HG02973 (cell line): Measurements from ENCODE around the gene IPO4.
"Not testable (repeated sequence)": the region's sequence is repeated elsewhere in the genome, so short reads cannot be mapped to it uniquely, and the experiment has no call there.

Source experiments
- ATAC-seq: cut with Tn5 transposase; IDR thresholded peaks from one replicate; pipeline ENCODE4 v1.9.1; 2021; ENCODE audit warnings: moderate library complexity; ENCODE audit not compliant: unreplicated experiment

The IPO4 gene

DNA sequence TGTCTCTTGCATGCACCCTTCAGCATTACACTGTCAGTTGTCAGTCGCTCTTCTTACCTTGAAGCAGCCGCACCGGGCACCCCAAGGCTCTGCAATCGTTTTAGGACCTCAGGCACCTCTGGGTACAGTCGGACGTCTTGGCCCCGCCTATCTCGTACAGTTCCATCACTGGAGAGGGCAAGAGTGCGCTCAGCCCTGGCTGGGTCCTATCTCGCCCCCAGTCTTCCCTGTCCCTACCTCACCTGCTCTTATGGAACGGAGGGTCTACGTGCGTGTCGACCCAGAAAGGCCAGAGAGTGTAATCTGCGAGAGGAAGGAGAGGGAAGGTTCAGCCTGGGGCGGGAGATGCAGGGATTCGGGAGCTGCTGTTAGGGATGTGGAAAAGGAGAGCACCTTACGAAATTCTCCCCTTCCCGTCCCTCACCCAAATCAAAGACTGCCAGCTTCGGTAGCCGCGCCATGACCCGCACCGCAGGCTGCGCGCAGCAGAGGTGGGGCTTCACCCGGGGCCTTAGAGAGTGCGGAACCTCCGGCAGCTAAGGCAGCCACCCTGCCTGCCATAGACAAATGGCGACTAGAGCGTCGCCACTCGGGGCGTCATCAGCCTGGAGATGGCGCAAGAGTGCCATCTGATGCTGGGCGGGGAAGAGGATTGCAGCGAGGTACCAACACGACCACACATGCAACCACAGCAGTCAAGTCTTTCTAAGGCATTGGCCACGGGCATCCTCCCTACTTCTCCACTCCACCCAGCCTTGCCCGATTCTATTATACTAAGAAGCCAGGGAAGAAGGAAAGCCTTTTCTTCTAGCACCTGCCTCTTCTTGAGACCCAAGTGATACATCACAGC lies 27.1 kb upstream of the IPO4 start, which contains the start of gene MDP1:
Gene MDP1, minus strand, starts transcription at position 572 of the 850 bp plus-strand sequence. Its CDS starts 111 bp downstream, at position 461.
- ATAC-seq = peak; percentile 57

DNA sequence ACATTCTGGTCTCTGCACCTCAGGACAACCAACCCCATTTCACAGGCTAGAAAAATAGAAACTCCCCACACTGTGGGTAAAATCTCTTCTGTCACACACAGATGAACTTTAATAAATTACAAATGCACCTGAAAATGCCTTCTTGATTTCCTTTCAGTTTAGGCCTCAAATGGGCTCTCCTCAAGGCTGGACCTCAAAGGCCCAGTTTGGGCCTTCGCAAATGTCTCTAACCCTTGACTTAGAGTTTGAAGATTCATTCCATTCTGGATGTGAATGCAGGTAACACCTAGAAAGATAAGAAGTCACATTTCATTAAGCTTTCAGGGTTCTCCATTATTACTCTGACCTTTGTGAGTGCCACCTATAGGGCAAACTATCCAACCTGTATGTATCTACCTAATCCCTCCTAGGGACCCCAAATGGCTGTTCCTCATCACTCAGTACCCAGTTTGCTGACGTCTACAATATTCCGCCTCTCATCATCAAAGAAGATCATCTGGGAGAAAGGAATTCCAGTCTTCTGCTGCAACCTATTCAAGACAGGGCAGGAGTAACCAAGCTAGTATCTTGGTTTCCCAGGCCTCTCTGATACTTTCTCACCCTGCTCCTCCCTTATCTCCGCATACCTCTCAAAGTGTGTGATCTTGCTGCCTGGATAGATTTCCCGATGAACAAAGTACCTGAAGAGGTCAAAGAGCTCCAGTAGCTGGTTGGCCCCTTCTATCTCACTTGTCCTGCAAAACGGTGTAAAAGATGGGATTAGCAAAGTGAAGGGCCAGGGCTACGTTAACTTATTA lies 25.4 kb upstream of the IPO4 start:
- ATAC-seq = no peak

DNA sequence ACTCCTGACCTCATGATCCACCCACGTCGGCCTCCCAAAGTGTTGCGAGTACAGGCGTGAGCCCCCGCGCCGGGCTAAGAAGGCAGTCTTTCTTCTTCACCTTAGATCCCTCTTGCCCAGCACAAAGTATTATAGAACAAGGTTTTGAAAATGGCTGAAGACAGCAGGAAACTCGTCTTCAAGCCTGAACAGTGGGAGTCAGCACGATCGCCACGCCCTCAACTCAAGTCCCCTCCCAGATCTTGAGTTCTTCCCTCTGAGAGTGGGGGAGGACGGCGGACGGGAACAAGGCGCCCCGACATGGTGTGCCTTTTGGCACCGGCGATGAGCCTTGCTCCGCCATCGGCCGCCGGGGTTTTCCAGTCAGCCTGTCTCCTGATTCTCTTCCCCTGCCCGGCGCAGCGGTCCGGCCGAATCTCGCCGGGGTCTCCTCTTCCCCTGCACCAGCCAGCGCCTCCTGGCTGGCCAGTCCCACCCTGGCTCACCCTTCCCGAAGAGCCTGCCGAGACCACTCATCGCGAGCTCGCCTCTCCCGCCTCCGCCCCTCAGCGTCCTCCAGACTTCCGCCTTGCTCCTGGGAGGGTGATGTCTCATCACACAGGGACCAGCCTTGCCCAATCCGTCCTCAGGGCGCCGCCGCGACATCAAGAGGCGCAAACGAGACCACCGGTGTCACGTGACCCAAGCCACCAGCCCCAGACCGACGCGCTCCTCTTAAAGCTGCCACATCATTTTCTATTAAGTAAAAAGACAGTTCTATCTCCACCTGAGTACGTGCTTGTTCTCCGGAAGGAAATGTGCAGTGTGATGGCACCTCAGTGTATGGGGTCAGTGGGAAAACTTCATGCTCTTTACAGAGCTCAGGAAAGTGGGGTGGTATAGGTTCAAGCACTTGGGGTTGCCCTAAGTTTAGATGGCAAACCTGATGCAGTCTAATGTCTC lies 24.6 kb upstream of the IPO4 start, which contains the start of gene CHMP4A:
Gene CHMP4A, minus strand, starts transcription at position 565 of the 942 bp plus-strand sequence. Its CDS starts 49 bp downstream, at position 516.
- ATAC-seq = peak; percentile 76

DNA sequence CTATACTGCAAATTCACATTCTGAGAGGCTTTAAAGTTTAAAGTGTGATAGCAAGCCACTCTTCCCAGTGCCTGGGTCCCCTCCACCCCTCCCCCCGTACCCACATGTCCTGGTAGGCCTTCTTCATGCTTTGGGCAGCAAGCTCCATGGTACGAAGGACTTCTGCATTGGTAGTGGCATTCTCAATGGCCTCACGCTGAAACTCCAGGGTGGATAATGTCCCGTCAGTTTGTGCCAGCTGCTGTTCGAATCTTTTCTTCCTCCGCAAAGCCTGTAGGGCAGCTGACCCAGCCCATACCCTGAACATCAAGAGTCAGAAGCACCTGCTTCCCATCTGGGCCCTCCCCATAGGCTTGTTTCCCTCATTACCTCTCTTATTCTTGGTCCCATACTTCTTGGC lies 22.7 kb upstream of the IPO4 start:
- no peak for ATAC-seq

GRCh38 chr14:24207625-24208024 lies 19.0 kb upstream of the IPO4 start:
- ATAC-seq = no peak

DNA sequence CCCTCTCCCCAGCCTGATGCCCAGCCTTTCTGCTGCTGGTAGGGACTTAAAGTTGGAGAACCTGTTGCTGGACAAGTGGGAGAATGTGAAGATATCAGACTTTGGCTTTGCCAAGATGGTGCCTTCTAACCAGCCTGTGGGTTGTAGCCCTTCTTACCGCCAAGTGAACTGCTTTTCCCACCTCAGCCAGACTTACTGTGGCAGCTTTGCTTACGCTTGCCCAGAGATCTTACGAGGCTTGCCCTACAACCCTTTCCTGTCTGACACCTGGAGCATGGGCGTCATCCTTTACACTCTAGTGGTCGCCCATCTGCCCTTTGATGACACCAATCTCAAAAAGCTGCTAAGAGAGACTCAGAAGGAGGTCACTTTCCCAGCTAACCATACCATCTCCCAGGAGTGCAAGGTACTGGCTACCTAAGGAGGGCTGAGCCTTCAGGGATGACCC lies 18.5 kb upstream of the IPO4 start:
- no peak for ATAC-seq

DNA sequence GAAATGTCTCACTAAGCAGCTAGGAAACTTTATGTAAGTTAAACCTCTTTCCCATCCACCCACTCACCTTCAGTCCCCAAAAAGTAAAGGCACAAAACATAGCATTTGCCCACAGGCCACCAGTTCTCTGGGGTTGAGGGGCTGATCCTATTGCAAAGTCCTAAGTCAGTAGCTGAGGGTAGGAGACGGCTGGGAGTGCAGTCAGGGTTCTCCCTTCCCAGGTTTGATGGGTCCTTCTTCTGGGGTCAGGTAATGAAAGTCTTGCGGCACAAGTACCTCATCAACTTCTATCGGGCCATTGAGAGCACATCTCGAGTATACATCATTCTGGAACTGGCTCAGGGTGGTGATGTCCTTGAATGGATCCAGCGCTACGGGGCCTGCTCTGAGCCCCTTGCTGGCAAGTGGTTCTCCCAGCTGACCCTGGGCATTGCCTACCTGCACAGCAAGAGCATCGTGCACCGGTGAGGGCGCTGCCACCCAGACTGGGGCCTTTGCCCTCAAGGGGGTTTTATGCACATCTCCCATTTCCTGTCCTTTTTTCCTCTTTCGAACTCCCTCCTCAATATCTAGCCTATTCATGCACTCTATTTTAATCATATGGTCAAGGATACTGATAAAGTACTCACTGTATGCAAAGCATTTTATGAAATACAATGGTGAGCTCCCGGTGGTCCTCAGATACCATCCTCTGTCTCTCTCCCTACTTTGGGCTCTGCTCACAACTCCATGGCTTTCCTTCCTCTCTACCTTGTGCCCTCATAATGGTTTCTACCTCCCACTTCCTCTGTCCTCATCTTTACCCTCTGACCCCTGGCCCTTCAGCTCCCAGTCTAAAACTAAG lies 17.9 kb upstream of the IPO4 start:
- ATAC-seq = no peak

DNA sequence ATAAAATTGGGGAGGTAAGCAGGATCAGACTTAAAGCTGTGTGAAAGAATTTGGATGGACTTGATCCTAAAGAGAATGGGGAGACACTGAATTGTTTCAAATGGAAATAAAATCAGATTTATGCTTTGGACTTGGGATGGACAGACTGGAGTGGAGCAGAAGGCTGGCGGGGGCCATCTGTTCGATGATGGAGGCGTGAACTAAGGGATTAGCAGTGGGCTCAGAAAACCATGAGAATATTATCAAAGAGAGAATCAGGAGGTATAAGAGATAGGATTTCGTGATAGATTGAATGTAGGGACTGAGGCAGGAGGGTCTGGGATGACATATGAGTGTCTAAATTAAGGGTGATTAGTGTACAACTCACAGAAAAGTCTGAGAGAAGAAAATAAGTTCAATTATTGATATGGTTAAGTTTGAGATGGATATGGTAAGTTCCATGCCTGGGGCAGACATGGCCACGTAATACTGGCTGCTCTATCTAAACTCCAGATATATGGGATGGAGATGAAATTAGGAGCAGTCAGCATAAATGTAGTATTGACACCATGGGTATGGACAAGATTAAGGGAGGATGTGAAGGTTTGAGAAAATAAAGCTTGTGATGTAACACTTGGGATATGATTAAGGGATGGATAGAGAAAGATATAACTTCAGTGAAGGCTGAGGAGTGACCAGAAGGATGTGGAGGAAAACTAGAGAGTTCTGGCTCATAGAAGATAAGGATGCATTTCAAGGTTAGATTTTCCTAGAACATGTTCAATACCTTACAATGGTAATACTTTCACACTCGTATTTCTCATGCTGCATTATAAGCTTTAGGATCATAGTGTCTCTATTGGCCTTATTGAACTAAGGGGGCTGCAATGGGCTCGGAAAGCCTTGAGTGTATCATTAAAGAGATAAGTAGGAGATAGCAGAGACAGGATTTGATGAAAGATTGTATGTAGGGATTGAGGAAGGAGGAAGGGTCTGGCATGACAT lies 15.8 kb upstream of the IPO4 start:
- ATAC-seq = no peak

- not testable (repeated sequence) for ATAC-seq
Observed at GRCh38 chr14:24203249-24203886, 14.8 kb upstream of the IPO4 start.

GRCh38 chr14:24202538-24202937 lies 13.9 kb upstream of the IPO4 start:
- ATAC-seq = not testable (repeated sequence)

DNA sequence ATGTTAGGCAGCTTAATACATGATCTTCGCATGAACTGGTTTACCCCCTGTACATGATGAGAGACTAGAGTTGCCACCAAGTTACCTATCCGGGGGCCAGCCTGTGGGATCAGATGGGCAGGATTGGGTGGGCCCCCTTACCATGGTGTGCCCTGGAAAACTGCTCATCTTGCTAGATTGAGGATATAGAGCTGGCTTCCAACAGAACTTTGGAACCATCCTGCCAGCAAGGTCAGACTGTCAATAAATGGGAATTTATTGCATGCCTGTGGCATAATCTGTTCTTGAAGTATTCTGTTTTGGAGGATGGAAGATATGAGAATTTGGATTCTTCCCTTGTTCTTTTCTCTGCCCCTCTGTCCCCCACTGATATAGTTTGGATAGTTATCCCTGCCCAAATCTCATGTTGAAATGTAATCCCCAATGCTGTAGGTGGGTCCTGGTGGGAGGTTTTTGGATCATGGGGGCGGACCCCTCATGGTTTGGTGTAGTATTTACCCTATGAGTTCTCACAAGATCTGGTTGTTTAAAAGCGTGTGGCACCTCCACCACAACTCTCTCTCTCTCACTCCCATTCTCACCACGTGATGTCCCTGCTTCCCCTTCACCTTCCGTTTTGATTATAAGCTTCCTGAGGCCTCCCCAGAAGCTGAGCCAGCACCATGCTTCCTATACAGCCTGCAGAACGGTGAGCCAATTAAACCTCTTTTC lies 10.4 kb upstream of the IPO4 start:
- no peak for ATAC-seq

DNA sequence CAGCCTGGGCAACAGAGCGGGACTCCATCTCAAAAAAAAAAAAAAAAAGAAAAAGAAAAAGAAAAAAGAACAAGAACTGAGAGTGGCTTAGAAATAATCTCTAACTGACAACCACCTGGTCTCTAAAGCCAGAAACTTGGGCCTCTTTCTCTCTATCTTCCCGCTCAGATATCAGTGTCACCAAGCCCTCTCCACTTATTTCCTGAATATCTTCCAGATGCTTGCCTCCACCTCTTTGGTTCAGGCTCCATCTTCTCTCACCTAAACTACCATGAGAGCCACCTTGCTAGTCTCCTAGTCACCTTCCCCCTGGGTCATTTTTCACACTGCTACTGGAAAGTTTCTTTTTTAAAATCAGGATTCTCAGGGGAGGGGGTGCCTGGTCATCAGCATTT lies 8.4 kb upstream of the IPO4 start:
- ATAC-seq = no peak

GRCh38 chr14:24196071-24197055 lies 7.7 kb upstream of the IPO4 start:
- ATAC-seq = peak; percentile 9

- ATAC-seq = peak; percentile 67
Observed at GRCh38 chr14:24195186-24196070, 6.8 kb upstream of the IPO4 start, which contains the start of gene TM9SF1. Gene TM9SF1, minus strand, starts transcription at chr14:24195441. Its CDS starts 422 bp downstream, at chr14:24195019.

DNA sequence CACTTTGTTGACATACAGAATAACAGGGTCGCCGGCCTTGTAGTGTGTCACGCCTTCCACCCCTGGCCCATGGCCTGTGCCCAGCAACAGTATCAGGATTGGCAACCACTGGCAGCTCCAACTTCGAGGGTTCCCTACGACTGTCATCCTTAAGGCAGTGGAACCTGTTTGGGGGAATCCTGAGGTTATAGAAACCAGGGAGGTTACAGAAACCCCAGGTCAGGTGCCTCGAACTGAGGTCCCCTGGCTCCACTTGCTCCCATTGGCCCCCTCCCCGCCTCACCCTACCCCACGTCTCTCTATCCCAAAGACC lies 6.2 kb upstream of the IPO4 start:
- ATAC-seq = no peak
